Ascending aorta (tissue), 2 donors: ENCODE data around the gene DNMT3A. TPM values are rescaled to one million over a fixed set of nuclear protein-coding genes. Genes with fewer than 3 reads are reported as not detected.

Experiments used
- DNase-seq, 2 donors: peaks; one replicate each; pipeline ENCODE4 v3.0.0-alpha.2; 2019; ENCODE audit warnings: low spot score in 2 of 2
- H3K27ac ChIP-seq, 2 donors: fragments of 200-600 bp; sonication (generic); one replicate each; pipeline ENCODE4 v1.5.1; 2016 to 2017; ENCODE audit warnings: mild to moderate bottlenecking in 1 of 2
- H3K27me3 ChIP-seq: fragments of 200-600 bp; sonication (generic); one replicate; pipeline ENCODE4 v1.5.1; 2017
- H3K36me3 ChIP-seq, 2 donors: fragments of 200-600 bp; sonication (generic); one replicate each; pipeline ENCODE4 v1.5.1; 2016
- H3K4me1 ChIP-seq, 2 donors: fragments of 200-600 bp; sonication (generic); one replicate each; pipeline ENCODE4 v1.5.1; 2016 to 2017; ENCODE audit warnings: mild to moderate bottlenecking in 1 of 2
- H3K4me3 ChIP-seq, 2 donors: fragments of 200-600 bp; sonication (generic); one replicate each; pipeline ENCODE4 v1.5.1; 2016 to 2017; ENCODE audit warnings: mild to moderate bottlenecking in 1 of 2
- H3K9me3 ChIP-seq, 2 donors: fragments of 200-600 bp; sonication (generic); one replicate each; pipeline ENCODE4 v1.5.1; 2016
- intact Hi-C: fragments of 100-400 bp; cut with DNase I; formaldehyde crosslinking; loops from one replicate; pipeline ENCODE4 v1.15.1; 2023
- total RNA-seq: library from RNA; depleted of rRNA; stranded (reverse); fragments of >200 nt; gene quantifications from one replicate; pipeline ENCODE4 v1.1.0, GENCODE V29; 2016
- TF ChIP-seq, protein P1 (sequence below), 3 experiments: fragments of 200-600 bp in 2 of 3; fragments of 450-650 bp in 1 of 3; sonication (generic) in 2 of 3; IDR thresholded peaks; one replicate each; pipeline ENCODE4 v1.5.1; 2016 to 2019; ENCODE audit warnings: antibody characterized with exemption in 3 of 3, mild to moderate bottlenecking in 1 of 3, moderate library complexity in 1 of 3

The DNMT3A gene
- total RNA-seq, 1 donor from 2014 or later = 33.6 TPM

DNA sequence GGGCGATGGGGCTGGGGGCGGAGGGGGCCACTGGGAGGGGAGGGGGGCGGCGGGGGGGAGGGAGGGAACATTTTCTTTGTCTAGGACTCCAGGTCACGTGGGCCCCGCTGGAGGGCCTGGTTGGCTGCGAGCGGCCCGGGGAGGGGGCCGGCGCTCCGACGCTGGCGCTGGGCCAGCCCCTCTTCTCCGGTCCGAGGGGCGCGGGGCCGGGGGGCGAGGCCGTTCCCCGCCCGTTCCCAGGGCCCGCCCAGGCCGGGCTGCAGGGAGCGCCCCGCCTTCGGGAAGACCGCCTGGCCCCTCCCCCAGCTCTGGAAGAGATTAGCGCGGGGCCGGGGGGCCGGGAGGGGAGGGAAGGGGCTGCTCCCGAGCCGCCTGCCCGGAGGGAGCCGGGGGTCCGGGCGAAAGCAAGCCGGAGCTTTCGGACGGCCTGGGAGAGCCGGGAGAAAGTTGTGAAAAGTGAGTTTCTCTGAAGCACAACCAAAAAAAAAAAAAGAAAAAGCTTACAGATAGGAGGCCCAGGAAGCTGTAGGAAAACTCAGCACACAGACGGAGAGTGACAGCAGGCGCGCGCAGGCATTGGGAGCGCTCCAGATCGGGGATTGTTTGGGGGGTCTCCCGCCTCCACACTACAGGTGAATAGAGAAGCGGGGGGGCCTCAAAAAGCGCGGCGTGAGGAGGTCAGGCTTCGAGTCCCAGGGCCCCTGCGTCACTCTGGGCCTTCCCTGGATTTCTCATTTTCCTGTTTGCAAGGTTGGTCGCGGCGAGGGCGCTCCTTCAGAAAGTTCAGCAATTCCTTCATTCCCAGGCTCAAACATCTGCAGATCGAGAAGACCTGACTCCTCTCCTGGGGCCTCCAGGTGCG, 89.2 kb downstream of the DNMT3A start:
- Histone ChIP-seq H3K36me3 (peaks cover 4 to 6% of the 10 kb centered on the region in 2 donors), H3K27me3 (no peaks in the 10 kb centered on the region), H3K4me3 (peak overlapping the region; percentile 73 to 75), H3K4me1 (peaks cover 6 to 21% of the 10 kb centered on the region in 2 donors), H3K9me3 (no peaks in the 10 kb centered on the region), H3K27ac (peak overlapping the region; percentile 67 to 77)
- intact Hi-C loops = loop anchor here (2.0 kb wide), 1 partner anchor 124 kb away; no protein-coding TSS in a partner anchor
- TF ChIP-seq, protein P1, sequence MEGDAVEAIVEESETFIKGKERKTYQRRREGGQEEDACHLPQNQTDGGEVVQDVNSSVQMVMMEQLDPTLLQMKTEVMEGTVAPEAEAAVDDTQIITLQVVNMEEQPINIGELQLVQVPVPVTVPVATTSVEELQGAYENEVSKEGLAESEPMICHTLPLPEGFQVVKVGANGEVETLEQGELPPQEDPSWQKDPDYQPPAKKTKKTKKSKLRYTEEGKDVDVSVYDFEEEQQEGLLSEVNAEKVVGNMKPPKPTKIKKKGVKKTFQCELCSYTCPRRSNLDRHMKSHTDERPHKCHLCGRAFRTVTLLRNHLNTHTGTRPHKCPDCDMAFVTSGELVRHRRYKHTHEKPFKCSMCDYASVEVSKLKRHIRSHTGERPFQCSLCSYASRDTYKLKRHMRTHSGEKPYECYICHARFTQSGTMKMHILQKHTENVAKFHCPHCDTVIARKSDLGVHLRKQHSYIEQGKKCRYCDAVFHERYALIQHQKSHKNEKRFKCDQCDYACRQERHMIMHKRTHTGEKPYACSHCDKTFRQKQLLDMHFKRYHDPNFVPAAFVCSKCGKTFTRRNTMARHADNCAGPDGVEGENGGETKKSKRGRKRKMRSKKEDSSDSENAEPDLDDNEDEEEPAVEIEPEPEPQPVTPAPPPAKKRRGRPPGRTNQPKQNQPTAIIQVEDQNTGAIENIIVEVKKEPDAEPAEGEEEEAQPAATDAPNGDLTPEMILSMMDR (IDR thresholded peaks at IDR 0.05) = no peak
- peak in 1 of 2 donors; percentile 71 for DNase-seq

DNA sequence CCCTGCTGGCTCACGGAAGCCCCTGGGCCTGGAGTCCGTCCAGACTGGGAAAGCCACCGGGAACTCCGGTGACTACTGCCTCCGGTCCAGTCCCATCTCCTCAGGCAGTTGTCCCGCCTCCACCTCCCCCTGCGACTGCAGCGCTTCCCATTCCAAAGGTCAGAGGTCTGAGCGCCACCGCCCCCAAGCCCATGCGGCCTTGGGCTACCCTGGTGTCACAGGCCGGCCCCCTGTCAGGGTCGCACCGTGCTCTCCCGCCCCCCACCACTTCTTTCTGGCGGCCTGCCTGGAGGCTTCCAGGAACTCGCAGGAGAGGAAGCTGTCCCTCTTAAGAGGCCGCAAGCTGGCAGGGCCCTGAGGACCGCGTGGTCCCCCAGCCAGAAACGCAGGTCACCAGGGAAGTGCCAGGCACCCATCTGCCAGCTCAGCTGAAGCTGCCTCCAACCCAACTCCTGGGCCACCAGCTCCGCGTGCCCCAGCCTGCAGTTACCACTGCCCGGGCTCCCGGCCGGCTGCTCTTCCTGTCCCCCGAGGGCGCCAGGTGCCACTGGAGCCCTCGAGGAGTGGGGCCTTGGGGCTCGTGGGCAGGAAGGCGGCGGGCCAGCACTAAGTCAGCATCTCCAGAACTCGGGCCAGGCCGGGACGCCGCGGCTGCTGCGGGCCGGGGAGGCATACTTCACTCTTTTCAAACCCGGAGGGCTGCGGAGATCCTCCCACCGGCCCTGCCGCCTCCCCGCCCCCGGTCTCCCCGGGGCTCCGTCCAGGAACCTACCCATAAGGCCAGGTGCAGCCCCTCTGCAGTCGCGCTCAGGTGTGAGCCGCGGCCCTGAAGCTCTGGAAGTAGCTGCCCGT, 90.1 kb downstream of the DNMT3A start:
- intact Hi-C loops = loop anchor here (2.0 kb wide), 1 partner anchor 125 kb away; no protein-coding TSS in a partner anchor
- no peaks in the 10 kb centered on the region for H3K27me3 ChIP-seq
- peak overlapping the region; percentile 73 to 75 for H3K4me3 ChIP-seq
- TF ChIP-seq, protein P1 (IDR thresholded peaks at IDR 0.05) = no peak
- H3K4me1 ChIP-seq = peaks cover 0 to 13% of the 10 kb centered on the region in 2 donors
- peak overlapping the region; percentile 67 to 77 for H3K27ac ChIP-seq
- H3K36me3 ChIP-seq = peaks cover 9 to 15% of the 10 kb centered on the region in 2 donors
- no peak for DNase-seq
- H3K9me3 ChIP-seq = no peaks in the 10 kb centered on the region

DNA sequence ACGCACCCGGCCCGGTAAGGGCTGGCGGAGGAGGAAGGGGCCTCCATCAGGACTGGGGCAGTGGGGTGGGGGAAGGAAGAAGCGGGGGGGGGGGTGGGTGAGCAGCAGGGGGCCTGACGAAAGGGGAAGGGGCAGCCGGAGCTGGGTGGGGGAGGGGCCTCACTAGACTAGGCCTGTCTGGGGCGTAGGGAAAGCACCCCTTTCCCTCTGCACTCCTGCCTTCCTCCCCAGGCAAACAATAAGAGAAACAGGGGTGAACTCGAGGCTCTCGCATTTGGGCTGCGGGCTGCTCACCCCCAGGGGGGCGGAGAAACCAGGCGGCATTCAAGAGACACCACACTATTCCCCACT, 90.7 kb downstream of the DNMT3A start:
- Histone ChIP-seq H3K27me3 (no peaks in the 10 kb centered on the region), H3K4me3 (peak overlapping the region in 1 of 2 donors; percentile 75), H3K9me3 (no peaks in the 10 kb centered on the region), H3K4me1 (peaks cover 0 to 12% of the 10 kb centered on the region in 2 donors), H3K27ac (peak overlapping the region in 1 of 2 donors; percentile 7), H3K36me3 (peaks cover 15 to 21% of the 10 kb centered on the region in 2 donors)
- DNase-seq = no peak
- intact Hi-C loops = no loop called here
- TF ChIP-seq, protein P1 (IDR thresholded peaks at IDR 0.05) = no peak

DNA sequence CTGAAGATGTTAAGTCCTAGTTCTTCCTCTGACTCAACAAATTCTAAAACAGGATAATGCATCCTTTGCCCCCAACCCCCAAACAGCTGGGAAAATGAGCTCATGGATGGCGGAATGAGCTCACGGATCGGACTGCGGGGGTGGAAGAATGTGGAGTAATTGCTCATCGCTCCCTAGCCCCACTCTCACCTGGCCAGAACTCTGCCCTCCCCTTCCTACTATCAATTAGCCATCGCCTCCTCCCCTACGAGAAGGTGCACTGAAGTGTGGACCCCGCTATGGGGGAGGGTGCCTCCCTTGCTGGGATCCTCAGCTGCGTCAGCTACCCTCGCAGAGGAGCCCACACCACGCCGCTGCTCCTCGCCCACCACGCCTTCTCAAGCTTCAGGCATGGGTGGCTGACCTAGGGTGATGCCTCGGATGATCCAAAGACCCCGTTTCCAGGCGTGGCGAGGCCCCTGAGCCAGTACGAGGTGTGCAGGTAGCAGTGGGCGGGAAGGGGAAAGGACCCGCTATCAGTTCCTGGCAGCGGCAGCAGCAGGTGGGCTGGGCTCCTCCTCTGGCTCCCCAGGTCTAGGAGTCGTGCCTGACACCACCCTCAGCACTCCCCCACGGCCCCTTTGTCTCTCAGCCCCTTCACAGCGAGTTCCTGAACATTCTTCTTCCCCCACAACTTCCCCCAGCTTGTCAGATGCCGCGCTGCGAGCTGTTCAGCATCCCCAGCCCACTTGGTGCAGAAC, 91.2 kb downstream of the DNMT3A start:
- peaks cover 20 to 26% of the 10 kb centered on the region in 2 donors for H3K36me3 ChIP-seq
- no peaks in the 10 kb centered on the region for H3K27me3 ChIP-seq
- H3K9me3 ChIP-seq = no peaks in the 10 kb centered on the region
- intact Hi-C loops = no loop called here
- H3K4me1 ChIP-seq = peaks cover 0 to 12% of the 10 kb centered on the region in 2 donors
- no peak for DNase-seq
- TF ChIP-seq, protein P1 (IDR thresholded peaks at IDR 0.05) = no peak
- H3K4me3 ChIP-seq = no peak overlapping the region
- H3K27ac ChIP-seq = no peak overlapping the region

DNA sequence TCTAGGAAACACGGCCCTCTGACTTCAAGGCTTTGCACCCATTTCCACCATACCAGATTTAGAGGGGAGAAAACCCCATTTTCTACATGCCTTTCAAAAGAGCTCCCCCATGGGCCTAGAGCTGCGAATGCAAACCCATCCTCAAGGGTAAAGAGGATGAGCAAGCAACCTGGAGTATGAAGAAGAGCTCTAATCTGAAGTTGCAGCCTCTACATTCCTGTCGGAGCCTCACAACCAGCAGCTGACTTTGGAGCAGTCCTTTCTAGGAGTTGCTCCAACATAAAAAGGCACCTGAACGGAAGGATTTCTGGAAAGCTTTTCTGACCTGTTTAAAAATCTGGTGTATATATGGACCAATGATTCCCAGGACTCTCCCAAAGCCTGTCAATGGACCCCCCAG, 91.9 kb downstream of the DNMT3A start:
- H3K4me1 ChIP-seq = peaks cover 0 to 12% of the 10 kb centered on the region in 2 donors
- peaks cover 23 to 33% of the 10 kb centered on the region in 2 donors for H3K36me3 ChIP-seq
- DNase-seq = no peak
- no peaks in the 10 kb centered on the region for H3K27me3 ChIP-seq
- no peak overlapping the region for H3K4me3 ChIP-seq
- no peak overlapping the region for H3K27ac ChIP-seq
- H3K9me3 ChIP-seq = no peaks in the 10 kb centered on the region
- intact Hi-C loops = no loop called here
- TF ChIP-seq, protein P1 (IDR thresholded peaks at IDR 0.05) = no peak
